Mucosa of rectum (tissue), 2 donors: Measurements from ENCODE around the gene FCHO2.

Experiments used
- H3K27ac ChIP-seq, 2 donors: one replicate each; pipeline ENCODE4 v1.7.0; 2013; ENCODE audit warnings: inconsistent platforms in 2 of 2, low read depth in 2 of 2, low read length in 2 of 2
- H3K27me3 ChIP-seq, 2 donors: one replicate each; pipeline ENCODE4 v1.7.0; 2013; ENCODE audit warnings: low read length in 2 of 2; ENCODE audit not compliant: control insufficient read depth in 2 of 2, insufficient read depth in 2 of 2
- H3K36me3 ChIP-seq, 2 donors: one replicate each; pipeline ENCODE4 v1.7.0; 2013; ENCODE audit warnings: low read length in 2 of 2; ENCODE audit not compliant: control insufficient read depth in 2 of 2, insufficient read depth in 2 of 2
- H3K4me1 ChIP-seq, 2 donors: one replicate each; pipeline ENCODE4 v1.7.0; 2013; ENCODE audit warnings: low read length in 2 of 2, mild to moderate bottlenecking in 1 of 2; ENCODE audit not compliant: control insufficient read depth in 2 of 2, insufficient read depth in 2 of 2
- H3K4me3 ChIP-seq, 2 donors: one replicate each; pipeline ENCODE4 v1.7.0; 2013; ENCODE audit warnings: low read length in 2 of 2
- H3K9ac ChIP-seq, 2 donors: one replicate each; pipeline ENCODE4 v1.7.0; 2013; ENCODE audit warnings: low read length in 2 of 2, low read depth in 1 of 2, mild to moderate bottlenecking in 1 of 2
- H3K9me3 ChIP-seq, 2 donors: one replicate each; pipeline ENCODE4 v1.7.0; 2013; ENCODE audit warnings: low read length in 2 of 2; ENCODE audit not compliant: control insufficient read depth in 2 of 2
- donor health status: healthy.
- donor health status: Normal muscosa, but diverticular disease.

Gene FCHO2

DNA sequence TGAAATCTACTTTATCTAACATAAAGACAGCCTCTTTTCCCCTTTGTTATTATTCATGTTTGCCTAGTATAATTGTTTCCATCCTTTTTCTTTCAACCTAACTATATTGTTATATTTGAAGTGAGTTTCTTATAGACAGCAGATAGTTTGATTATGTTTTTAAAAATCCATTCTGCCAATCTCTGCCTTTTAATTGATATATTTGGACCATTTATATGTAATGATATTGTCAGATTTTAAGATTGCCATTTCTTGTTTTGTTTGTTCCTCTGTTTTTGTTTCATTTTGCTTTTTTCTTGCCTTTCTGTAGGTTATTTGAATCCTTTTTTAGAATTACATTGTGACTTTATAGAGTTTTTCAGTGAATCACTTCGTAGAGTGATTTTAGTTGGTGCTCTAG lies 89.8 kb downstream of the FCHO2 start:
- Histone ChIP-seq H3K4me3 (no peak overlapping the region), H3K4me1 (no peaks in the 10 kb centered on the region), H3K27me3 (no peaks in the 10 kb centered on the region), H3K9ac (no peak overlapping the region), H3K36me3 (peaks cover 0 to 6% of the 10 kb centered on the region in 2 donors), H3K27ac (no peak overlapping the region), H3K9me3 (no peaks in the 10 kb centered on the region)

GRCh38 chr5:73061593-73061992 lies 105.8 kb downstream of the FCHO2 start:
- Histone ChIP-seq H3K9me3 (no peaks in the 10 kb centered on the region), H3K4me3 (no peak overlapping the region), H3K27ac (no peak overlapping the region), H3K36me3 (peaks cover 0 to 15% of the 10 kb centered on the region in 2 donors), H3K27me3 (no peaks in the 10 kb centered on the region), H3K4me1 (no peaks in the 10 kb centered on the region), H3K9ac (no peak overlapping the region)

DNA sequence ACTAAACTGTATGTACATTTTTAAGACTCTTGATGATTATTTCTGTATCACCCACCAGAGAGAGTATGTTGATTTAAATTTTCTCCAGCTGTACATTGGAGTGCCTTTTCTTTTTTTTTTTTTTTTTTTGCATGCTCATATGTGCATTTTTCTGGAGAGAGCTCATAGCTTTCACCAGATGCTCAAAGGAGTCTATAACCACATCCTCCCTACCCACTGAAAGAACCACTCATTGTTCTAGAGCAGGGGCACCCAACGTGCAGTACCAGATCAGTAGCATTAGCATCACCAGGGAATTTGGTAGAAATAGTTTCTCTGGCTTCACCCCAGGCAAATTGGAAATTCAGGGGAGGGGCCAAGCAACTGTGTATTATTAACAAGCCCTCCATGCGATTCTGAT lies 110.6 kb downstream of the FCHO2 start:
- Histone ChIP-seq H3K9me3 (no peaks in the 10 kb centered on the region), H3K27me3 (no peaks in the 10 kb centered on the region), H3K4me3 (no peak overlapping the region), H3K9ac (no peak overlapping the region), H3K27ac (no peak overlapping the region), H3K4me1 (no peaks in the 10 kb centered on the region), H3K36me3 (peaks cover 17 to 31% of the 10 kb centered on the region in 2 donors)

DNA sequence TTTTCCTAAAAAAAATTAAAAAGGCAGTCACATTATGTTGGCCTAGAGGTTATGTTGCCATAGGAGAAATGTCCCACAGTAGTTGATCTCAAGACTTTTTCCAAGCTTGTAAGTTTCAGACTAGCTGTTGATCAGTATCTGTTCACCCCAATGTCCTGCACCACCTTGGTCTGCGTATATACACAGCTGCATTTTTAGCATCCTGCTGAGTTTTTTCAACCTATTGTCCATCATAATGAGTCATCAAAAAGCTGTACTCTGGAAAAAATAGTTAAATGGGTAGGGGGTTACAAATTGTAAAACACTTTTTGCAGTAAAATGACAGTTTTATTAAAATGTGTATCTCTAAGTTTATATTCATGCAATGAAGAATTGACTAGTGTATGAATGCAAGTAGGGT lies 111.4 kb downstream of the FCHO2 start:
- Histone ChIP-seq H3K4me1 (no peaks in the 10 kb centered on the region), H3K27ac (no peak overlapping the region), H3K36me3 (peaks cover 19 to 31% of the 10 kb centered on the region in 2 donors), H3K9ac (no peak overlapping the region), H3K4me3 (no peak overlapping the region), H3K9me3 (no peaks in the 10 kb centered on the region), H3K27me3 (no peaks in the 10 kb centered on the region)

GRCh38 chr5:73081093-73081492 lies 125.3 kb downstream of the FCHO2 start:
- peaks cover 26 to 28% of the 10 kb centered on the region in 2 donors for H3K36me3 ChIP-seq
- no peak overlapping the region for H3K9ac ChIP-seq
- no peak overlapping the region for H3K27ac ChIP-seq
- H3K27me3 ChIP-seq = no peaks in the 10 kb centered on the region
- H3K9me3 ChIP-seq = no peaks in the 10 kb centered on the region
- H3K4me3 ChIP-seq = no peak overlapping the region
- no peaks in the 10 kb centered on the region for H3K4me1 ChIP-seq

DNA sequence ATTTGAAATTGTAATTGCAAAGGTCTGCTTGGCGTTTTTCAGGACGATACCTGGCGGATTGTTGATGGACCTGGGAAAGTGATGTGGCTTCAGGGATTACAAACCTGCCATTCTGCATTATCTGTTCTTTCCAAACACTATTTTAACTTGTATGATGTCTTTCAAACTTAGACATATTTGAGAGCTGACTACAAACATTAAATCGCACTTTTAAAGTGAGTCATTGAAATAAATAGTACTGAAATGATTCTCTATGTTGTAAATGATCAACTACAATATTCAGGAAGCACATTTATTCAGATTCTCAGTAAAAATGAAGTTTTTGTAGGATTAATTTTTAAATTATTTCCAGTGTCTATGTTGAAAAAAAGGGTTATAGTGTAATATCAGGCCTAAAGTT lies 132.2 kb downstream of the FCHO2 start:
- no peaks in the 10 kb centered on the region for H3K4me1 ChIP-seq
- H3K36me3 ChIP-seq = peaks cover 11 to 19% of the 10 kb centered on the region in 2 donors
- H3K4me3 ChIP-seq = no peak overlapping the region
- H3K9ac ChIP-seq = no peak overlapping the region
- H3K27ac ChIP-seq = no peak overlapping the region
- no peaks in the 10 kb centered on the region for H3K27me3 ChIP-seq
- no peaks in the 10 kb centered on the region for H3K9me3 ChIP-seq

DNA sequence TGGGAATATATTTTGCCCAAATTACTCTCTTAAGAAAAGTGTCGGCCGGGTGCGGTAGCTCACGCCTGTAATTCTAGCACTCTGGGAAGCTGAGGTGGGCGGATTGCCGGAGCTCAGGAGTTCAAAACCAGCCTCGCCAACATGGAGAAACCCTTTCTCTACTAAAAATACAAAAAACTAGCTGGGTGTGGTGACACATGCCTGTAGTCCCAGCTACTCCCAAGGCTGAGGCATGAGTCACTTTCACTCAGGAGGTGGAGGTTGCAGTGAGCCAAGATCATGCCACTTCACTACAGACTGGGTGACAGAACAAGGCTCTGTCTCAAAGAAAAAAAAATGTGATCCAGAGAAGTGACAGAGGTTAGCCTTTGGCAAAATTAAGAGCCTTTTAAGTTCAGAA lies 138.1 kb downstream of the FCHO2 start:
- no peaks in the 10 kb centered on the region for H3K4me1 ChIP-seq
- H3K9ac ChIP-seq = no peak overlapping the region
- H3K27me3 ChIP-seq = no peaks in the 10 kb centered on the region
- no peak overlapping the region for H3K27ac ChIP-seq
- no peaks in the 10 kb centered on the region for H3K9me3 ChIP-seq
- no peak overlapping the region for H3K4me3 ChIP-seq
- H3K36me3 ChIP-seq = peaks cover 2 to 4% of the 10 kb centered on the region in 2 donors

GRCh38 chr5:73094415-73094814 lies 138.6 kb downstream of the FCHO2 start:
- Histone ChIP-seq H3K9ac (no peak overlapping the region), H3K4me1 (no peaks in the 10 kb centered on the region), H3K9me3 (no peaks in the 10 kb centered on the region), H3K36me3 (peaks cover 2 to 4% of the 10 kb centered on the region in 2 donors), H3K27ac (no peak overlapping the region), H3K4me3 (no peak overlapping the region), H3K27me3 (no peaks in the 10 kb centered on the region)

DNA sequence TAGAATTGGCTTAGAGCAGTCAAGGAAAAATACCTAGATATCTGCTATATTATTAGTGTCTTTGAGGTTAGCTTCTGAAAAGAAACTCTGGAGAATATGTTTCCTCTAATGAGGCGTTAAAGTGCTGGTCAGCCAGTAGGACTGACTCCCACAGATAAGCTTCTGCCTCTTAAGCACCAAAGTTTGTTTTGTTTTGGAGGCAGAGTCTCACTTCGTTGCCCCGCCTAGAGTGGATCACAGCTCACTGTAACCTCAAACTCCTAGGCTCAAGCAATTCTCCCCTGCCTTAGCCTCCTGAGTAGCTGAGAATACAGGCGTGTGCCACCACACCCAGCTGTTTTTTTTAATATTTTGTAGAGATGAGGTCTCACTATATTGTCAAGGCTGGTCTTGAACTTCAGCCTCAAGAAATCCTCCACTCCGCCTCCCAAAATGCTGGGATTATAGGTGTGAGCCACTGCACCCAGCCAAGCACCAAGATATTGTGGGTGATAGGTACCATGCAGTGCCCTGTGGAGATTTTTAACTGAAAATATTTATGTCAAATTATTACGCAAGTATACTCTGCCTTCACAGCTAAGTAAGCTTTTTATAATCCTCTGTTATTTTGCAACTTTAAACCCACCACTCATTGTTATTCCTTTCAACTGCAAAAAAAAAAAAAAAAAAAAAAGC lies 139.9 kb downstream of the FCHO2 start:
- Histone ChIP-seq H3K9me3 (no peaks in the 10 kb centered on the region), H3K36me3 (peaks cover 2 to 4% of the 10 kb centered on the region in 2 donors), H3K4me3 (no peak overlapping the region), H3K27me3 (no peaks in the 10 kb centered on the region), H3K4me1 (no peaks in the 10 kb centered on the region), H3K27ac (no peak overlapping the region), H3K9ac (no peak overlapping the region)

GRCh38 chr5:73096239-73096575 lies 140.4 kb downstream of the FCHO2 start:
- Histone ChIP-seq H3K4me3 (no peak overlapping the region), H3K4me1 (no peaks in the 10 kb centered on the region), H3K36me3 (peaks cover 0 to 3% of the 10 kb centered on the region in 2 donors), H3K27me3 (no peaks in the 10 kb centered on the region), H3K9me3 (no peaks in the 10 kb centered on the region), H3K27ac (no peak overlapping the region), H3K9ac (no peak overlapping the region)

DNA sequence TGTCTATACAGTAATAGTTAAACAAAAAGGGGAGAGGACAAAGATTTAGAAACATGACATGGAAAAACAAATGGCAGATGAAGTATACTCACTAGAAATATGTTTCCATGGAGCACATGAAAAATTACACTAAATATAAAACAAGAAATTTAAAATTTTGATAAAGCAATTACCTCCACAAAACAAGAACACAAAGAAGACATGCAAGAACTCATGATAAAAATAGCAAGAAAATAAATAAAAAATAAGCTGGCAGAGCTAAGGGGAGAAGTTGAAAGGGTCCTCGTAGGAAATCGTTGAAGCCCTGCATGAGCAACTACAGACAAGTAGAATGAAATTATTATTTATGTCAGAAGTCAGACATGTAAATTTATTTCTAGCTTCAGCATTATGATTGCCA lies 141.9 kb downstream of the FCHO2 start:
- no peak overlapping the region for H3K4me3 ChIP-seq
- no peaks in the 10 kb centered on the region for H3K9me3 ChIP-seq
- no peaks in the 10 kb centered on the region for H3K36me3 ChIP-seq
- H3K27ac ChIP-seq = no peak overlapping the region
- no peak overlapping the region for H3K9ac ChIP-seq
- H3K27me3 ChIP-seq = no peaks in the 10 kb centered on the region
- H3K4me1 ChIP-seq = no peaks in the 10 kb centered on the region
